H1 (cell line): Measurements from ENCODE around the gene APOL5. TPM values are rescaled to one million over a fixed set of nuclear protein-coding genes. Genes with fewer than 3 reads are reported as not detected.

ENCODE experiments used
- CTCF ChIA-PET: fragments of 300-600 bp; sonication (Branson Sonifier 250); formaldehyde crosslinking; loops from one replicate; lab custom pipeline; 2021; ENCODE audit not compliant: partially characterized antibody; lab: Charles Lee
- POLR2A ChIA-PET: fragments of 300-600 bp; sonication (Branson Sonifier 250); formaldehyde crosslinking; loops from one replicate; lab custom pipeline; 2021; ENCODE audit warnings: inconsistent platforms; ENCODE audit not compliant: partially characterized antibody; lab: Charles Lee
- DNase-seq, 2 experiments: peaks; one replicate each; pipeline versions ENCODE4 v3.0.0 to v3.0.0-alpha.2; 2010 to 2022; ENCODE audit warnings: low spot score in 2 of 2, low read depth in 1 of 2, mixed read lengths in 1 of 2
- FAIRE-seq: peaks from 2 replicates; lab custom pipeline; 2011; peaks lifted over from hg19 to GRCh38; lab: Jason Lieb, UNC
- H2AFZ ChIP-seq: 2 replicates; pipeline ENCODE4 v1.8.1; 2012; ENCODE audit warnings: low read length, inconsistent platforms
- H2AK5ac ChIP-seq: 2 replicates; pipeline ENCODE4 v1.6.1; 2013; ENCODE audit warnings: low read depth, low read length
- H2BK120ac ChIP-seq: replicated peaks from 2 replicates; pipeline ENCODE3; 2013; ENCODE audit warnings: low read depth, low read length, inconsistent platforms
- H2BK12ac ChIP-seq: 2 replicates; pipeline ENCODE4 v1.6.1; 2013; ENCODE audit warnings: low read depth, low read length
- H2BK15ac ChIP-seq: 2 replicates; pipeline ENCODE4 v1.6.1; 2013; ENCODE audit warnings: low read length
- H2BK20ac ChIP-seq: 2 replicates; pipeline ENCODE4 v1.6.1; 2013; ENCODE audit warnings: low read length
- H2BK5ac ChIP-seq: 2 replicates; pipeline ENCODE4 v1.6.1; 2013; ENCODE audit warnings: low read depth, low read length
- H3K14ac ChIP-seq: 2 replicates; pipeline ENCODE4 v1.6.1; 2013; ENCODE audit warnings: inconsistent platforms; ENCODE audit not compliant: insufficient read length
- H3K18ac ChIP-seq: 2 replicates; pipeline ENCODE4 v1.6.1; 2013; ENCODE audit warnings: low read length; ENCODE audit errors: extremely low read depth
- H3K23ac ChIP-seq: 2 replicates; pipeline ENCODE4 v1.6.1; 2013; ENCODE audit warnings: inconsistent platforms; ENCODE audit not compliant: insufficient read length
- H3K23me2 ChIP-seq: 2 replicates; pipeline ENCODE4 v1.6.1; 2013; ENCODE audit warnings: low read depth, low read length
- H3K27ac ChIP-seq: 2 replicates; pipeline ENCODE4 v1.6.1; 2011; ENCODE audit warnings: low read depth, low read length, inconsistent platforms
- H3K27me3 ChIP-seq, 4 experiments: replicated peaks in 1 of 4; 1 replicate in 1 of 4; 2 replicates in 3 of 4; pipeline versions ENCODE4 v1.6.1 to v1.8.1; 2011 to 2013; ENCODE audit warnings: low read length in 3 of 4, mild to moderate bottlenecking in 3 of 4, inconsistent platforms in 2 of 4, mixed read lengths in 2 of 4, moderate library complexity in 1 of 4; ENCODE audit not compliant: control insufficient read depth in 3 of 4, insufficient read depth in 3 of 4; ENCODE audit errors: extremely low read depth in 1 of 4
- H3K36me3 ChIP-seq, 4 experiments: 2 replicates each; pipeline versions ENCODE4 v1.6.1 to v1.8.1; 2011 to 2013; ENCODE audit warnings: mild to moderate bottlenecking in 4 of 4, low read length in 3 of 4, moderate library complexity in 2 of 4, control low read depth in 1 of 4, inconsistent platforms in 1 of 4; ENCODE audit not compliant: insufficient read depth in 4 of 4, control insufficient read depth in 2 of 4
- H3K4ac ChIP-seq: replicated peaks from 2 replicates; pipeline ENCODE3; 2013; ENCODE audit warnings: low read length, low read depth, mixed read lengths, inconsistent platforms; ENCODE audit not compliant: insufficient read length
- H3K4me1 ChIP-seq, 4 experiments: replicated peaks in 1 of 4; 1 replicate in 1 of 4; 2 replicates in 3 of 4; pipeline versions ENCODE4 v1.6.1 to v1.8.1; 2011 to 2013; ENCODE audit warnings: low read length in 3 of 4, inconsistent platforms in 2 of 4, mixed read lengths in 1 of 4; ENCODE audit not compliant: insufficient read depth in 4 of 4, control insufficient read depth in 3 of 4
- H3K4me2 ChIP-seq, 2 experiments: 2 replicates each; pipeline versions ENCODE4 v1.6.1 to v1.8.1; 2011 to 2013; ENCODE audit warnings: low read depth in 2 of 2, low read length in 2 of 2, control low read depth in 1 of 2, inconsistent platforms in 1 of 2, mild to moderate bottlenecking in 1 of 2; ENCODE audit not compliant: insufficient read depth in 1 of 2
- H3K4me3 ChIP-seq, 4 experiments: fragments of 200-600, 300-600 bp in 1 of 4; sonication (generic), shearing (Covaris generic), sonication (Bioruptor Twin) in 1 of 4; 2 replicates each; pipeline versions ENCODE4 v1.5.1 to v1.8.1; 2011 to 2016; ENCODE audit warnings: low read length in 4 of 4, low read depth in 3 of 4, control low read depth in 2 of 4, inconsistent platforms in 2 of 4, mild to moderate bottlenecking in 2 of 4, mixed read lengths in 1 of 4, moderate library complexity in 1 of 4; ENCODE audit not compliant: insufficient read depth in 2 of 4; ENCODE audit errors: extremely low read depth in 1 of 4
- H3K56ac ChIP-seq: replicated peaks from 2 replicates; pipeline ENCODE3; 2013; ENCODE audit warnings: low read depth, mild to moderate bottlenecking, mixed read lengths, low read length, inconsistent platforms; ENCODE audit not compliant: insufficient read length
- H3K79me1 ChIP-seq: 2 replicates; pipeline ENCODE4 v1.6.1; 2013; ENCODE audit warnings: low read depth, low read length, control low read depth
- H3K79me2 ChIP-seq, 2 experiments: 2 replicates each; pipeline versions ENCODE4 v1.6.1 to v1.8.1; 2012 to 2013; ENCODE audit warnings: low read length in 2 of 2, mild to moderate bottlenecking in 2 of 2, inconsistent platforms in 1 of 2; ENCODE audit not compliant: insufficient read depth in 2 of 2, control insufficient read depth in 1 of 2
- H3K9ac ChIP-seq, 4 experiments: replicated peaks in 1 of 4; 1 replicate in 1 of 4; 2 replicates in 3 of 4; pipeline versions ENCODE4 v1.6.1 to v1.8.1; 2011 to 2013; ENCODE audit warnings: low read depth in 3 of 4, low read length in 3 of 4, control low read depth in 2 of 4, mild to moderate bottlenecking in 2 of 4, moderate library complexity in 2 of 4, inconsistent platforms in 1 of 4; ENCODE audit errors: extremely low read depth in 1 of 4
- H3K9me3 ChIP-seq, 2 experiments: 2 replicates each; pipeline versions ENCODE4 v1.6.1 to v1.8.1; 2012 to 2013; ENCODE audit warnings: mild to moderate bottlenecking in 2 of 2, moderate library complexity in 2 of 2, control low read depth in 1 of 2, inconsistent platforms in 1 of 2, low read depth in 1 of 2, low read length in 1 of 2, mixed read lengths in 1 of 2; ENCODE audit not compliant: insufficient read depth in 2 of 2
- H4K20me1 ChIP-seq, 2 experiments: replicated peaks in 1 of 2; 2 replicates each; pipeline versions ENCODE3 to v1.8.1; 2011 to 2013; ENCODE audit warnings: inconsistent platforms in 2 of 2, low read length in 2 of 2, mild to moderate bottlenecking in 1 of 2; ENCODE audit not compliant: insufficient read depth in 2 of 2, control insufficient read depth in 1 of 2
- H4K5ac ChIP-seq: 2 replicates; pipeline ENCODE4 v1.6.1; 2013; ENCODE audit warnings: low read length, low read depth, mixed read lengths, inconsistent platforms; ENCODE audit not compliant: insufficient read length
- H4K8ac ChIP-seq: 2 replicates; pipeline ENCODE4 v1.8.0; 2013; ENCODE audit warnings: mild to moderate bottlenecking, moderate library complexity, low read length, inconsistent platforms; ENCODE audit not compliant: insufficient read depth; ENCODE audit errors: extremely low read depth
- H4K91ac ChIP-seq: replicated peaks from 2 replicates; pipeline ENCODE3; 2013; ENCODE audit warnings: low read length, mixed read lengths, inconsistent platforms; ENCODE audit not compliant: insufficient read length
- GTF2F1 ChIP-seq: IDR thresholded peaks from 2 replicates; pipeline ENCODE4 v1.6.1; 2012; ENCODE audit warnings: low read depth, low read length, improper control_type of control experiment, borderline replicate concordance
- HDAC2 ChIP-seq, 2 experiments: fragments of 300-600 bp in 1 of 2; sonication (generic) in 1 of 2; IDR thresholded peaks; 2 replicates each; pipeline ENCODE4 v1.6.1; 2011 to 2012; ENCODE audit warnings: low read depth in 2 of 2, low read length in 2 of 2, mild to moderate bottlenecking in 2 of 2, moderate library complexity in 2 of 2, borderline replicate concordance in 1 of 2, inconsistent platforms in 1 of 2
- USF2 ChIP-seq: IDR thresholded peaks from 2 replicates; pipeline ENCODE4 v1.6.1; 2011; ENCODE audit warnings: low read length, improper control_type of control experiment
- ZNF274 ChIP-seq: IDR thresholded peaks from 2 replicates; pipeline ENCODE4 v1.7.0; 2012; ENCODE audit warnings: low read length, borderline replicate concordance; ENCODE audit errors: extremely low read depth
- WGBS, 2 experiments: shearing (Covaris generic) in 1 of 2; methylation state at CpG; one replicate each; pipeline versions ENCODE4 v1.1.6 to v1.1.7; 2013 to 2015; ENCODE audit warnings: low lambda C conversion rate in 2 of 2, mixed read lengths in 2 of 2, inconsistent platforms in 1 of 2, low coverage in 1 of 2, missing lambda C conversion rate in 1 of 2; ENCODE audit not compliant: insufficient replicate concordance in 2 of 2, insufficient coverage in 1 of 2, insufficient read length in 1 of 2; ENCODE audit errors: extremely low coverage in 1 of 2, missing lambda C conversion rate in 1 of 2; 5-methylcytosine and 5-hydroxymethylcytosine counted together
- polyA plus RNA-seq, 7 experiments: library from polyadenylated mRNA; depleted of rRNA in 3 of 7; stranded (reverse) in 5 of 7; unstranded in 2 of 7; fragments of >200 nt in 5 of 7; fragments of 200-250 nt in 2 of 7; gene quantifications; 1 replicate in 5 of 7; 2 replicates in 1 of 7; 4 replicates in 1 of 7; pipeline versions ENCODE4 v1.2.1 to v1.2.3, GENCODE V29; 2011 to 2013; ENCODE audit warnings: missing spikeins in 2 of 7, mixed read lengths in 2 of 7
- total RNA-seq: library from RNA; stranded (reverse); fragmentation: NEBNext Ultra II Directional; extraction: Animal tissue kit (Norgen Biotek cat#: 25700); gene quantifications from 2 replicates; pipeline ENCODE4 v1.2.1, GENCODE V29; 2021

Gene APOL5
- total and polyA plus RNA-seq, 2 of the 8 experiments (the other 6 are each of a cell fraction or from before 2014, with no cell fraction given) = not detected

GRCh38 chr22:35708453-35708852, 9.2 kb upstream of the APOL5 start:
- Histone ChIP-seq H3K36me3 (no peaks in the 10 kb centered on the region), H3K9ac (no peak overlapping the region), H3K79me1 (no peaks in the 10 kb centered on the region), H4K91ac (no peak overlapping the region), H3K14ac (no peak overlapping the region), H3K18ac (no peak overlapping the region), H2AFZ (no peak overlapping the region), H2BK20ac (no peak overlapping the region), H3K56ac (no peak overlapping the region), H2BK120ac (no peak overlapping the region), H4K20me1 (no peaks in the 10 kb centered on the region), H3K27ac (no peak overlapping the region), H2BK5ac (no peak overlapping the region), H3K27me3 (no peaks in the 10 kb centered on the region), H3K4me2 (no peak overlapping the region), H3K23me2 (no peaks in the 10 kb centered on the region), H3K9me3 (peaks cover 0 to 3% of the 10 kb centered on the region in 2 experiments; a peak in 1 of 4 replicates), H2BK15ac (no peak overlapping the region), H3K4me3 (no peak overlapping the region), H4K8ac (no peak overlapping the region), H3K23ac (no peak overlapping the region), H2BK12ac (no peak overlapping the region), H2AK5ac (no peak overlapping the region), H4K5ac (no peak overlapping the region), H3K4me1 (no peaks in the 10 kb centered on the region), H3K79me2 (no peaks in the 10 kb centered on the region), H3K4ac (no peak overlapping the region)
- WGBS, 2 experiments = 83% methylated on average over 7 of the region's 7 CpGs; no CpG with 5 or more reads in 1 of the 2 experiments
- FAIRE-seq = no peak
- CTCF ChIA-PET = interaction anchor here (0.6 to 1.4 kb wide), 5 partner anchors 33 to 1879 kb away, joined by 3 to 4 read pairs (median 3); no protein-coding TSS in a partner anchor
- POLR2A ChIA-PET = no interaction called here
- no peak for DNase-seq
- TF ChIP-seq GTF2F1 = no peak
- TF ChIP-seq USF2 = no peak
- no peak for TF ChIP-seq HDAC2 (IDR thresholded peaks at IDR 0.05; ENCODE audit: borderline replicate concordance in 1 of 2, low read depth in 2 of 2, low read length in 2 of 2)
- TF ChIP-seq ZNF274 = no peak
